GM23338 (cell line): ENCODE results near the gene OR10H1. TPM values are rescaled to one million over a fixed set of nuclear protein-coding genes. Genes with fewer than 3 reads are reported as not detected.

ENCODE experiments used
- ATAC-seq: fragments of 200-7000 bp; cut with Tn5 transposase; 3 replicates; pipeline ENCODE4 v1.9.1; 2020
- DNase-seq: peaks from one replicate; pipeline ENCODE4 v3.0.0-alpha.2; 2015; ENCODE audit warnings: low spot score
- H2AFZ ChIP-seq: fragments of 200-600 bp; sonication (generic); 2 replicates; pipeline ENCODE4 v1.8.0; 2016; ENCODE audit warnings: antibody characterized with exemption, mild to moderate bottlenecking, moderate library complexity
- H3F3A ChIP-seq: fragments of 200-600 bp; sonication (generic); replicated peaks from 2 replicates; pipeline ENCODE4 v1.8.0; 2017; ENCODE audit warnings: antibody characterized with exemption, mixed run types, low read depth
- H3K27ac ChIP-seq: fragments of 200-600 bp; sonication (generic); 2 replicates; pipeline ENCODE4 v1.6.1; 2016; ENCODE audit warnings: low read depth
- H3K27me3 ChIP-seq: fragments of 200-600 bp; sonication (generic); 2 replicates; pipeline ENCODE4 v1.8.0; 2016; ENCODE audit warnings: mild to moderate bottlenecking, mixed run types, moderate library complexity; ENCODE audit not compliant: insufficient read depth
- H3K36me3 ChIP-seq: fragments of 200-600 bp; sonication (generic); 2 replicates; pipeline ENCODE4 v1.8.0; 2016; ENCODE audit warnings: mild to moderate bottlenecking; ENCODE audit not compliant: insufficient read depth
- H3K4me1 ChIP-seq: fragments of 200-600 bp; sonication (generic); 2 replicates; pipeline ENCODE4 v1.8.0; 2016; ENCODE audit warnings: mild to moderate bottlenecking, moderate library complexity; ENCODE audit not compliant: insufficient read depth
- H3K4me2 ChIP-seq: fragments of 200-600 bp; sonication (generic); 2 replicates; pipeline ENCODE4 v1.7.1; 2017; ENCODE audit warnings: mixed run types
- H3K4me3 ChIP-seq: fragments of 200-600 bp; sonication (generic); 2 replicates; pipeline ENCODE4 v1.6.1; 2016; ENCODE audit warnings: mixed run types
- H3K79me2 ChIP-seq: fragments of 200-600 bp; sonication (generic); replicated peaks from 2 replicates; pipeline ENCODE4 v1.8.0; 2017; ENCODE audit warnings: mild to moderate bottlenecking; ENCODE audit not compliant: insufficient read depth
- H3K9me2 ChIP-seq: fragments of 200-600 bp; sonication (generic); 2 replicates; pipeline ENCODE4 v1.8.0; 2017; ENCODE audit not compliant: insufficient read depth
- H4K20me1 ChIP-seq: fragments of 200-600 bp; sonication (generic); replicated peaks from 2 replicates; pipeline ENCODE4 v1.8.0; 2017; ENCODE audit warnings: mild to moderate bottlenecking; ENCODE audit not compliant: insufficient read depth
- H3K27ac Mint-ChIP-seq: 2 replicates; pipeline ENCODE4 v1.8.0; 2020; ENCODE audit warnings: inconsistent platforms, mild to moderate bottlenecking, moderate library complexity, mixed read lengths
- H3K27me3 Mint-ChIP-seq: 3 replicates; pipeline ENCODE4 v1.8.0; 2022; ENCODE audit warnings: low read depth, mild to moderate bottlenecking, moderate library complexity, mixed read lengths, inconsistent platforms; ENCODE audit not compliant: insufficient read depth, poor library complexity
- H3K36me3 Mint-ChIP-seq: 3 replicates; pipeline ENCODE4 v1.8.0; 2021; ENCODE audit warnings: low read depth, mild to moderate bottlenecking, inconsistent platforms, moderate library complexity, mixed read lengths
- H3K4me1 Mint-ChIP-seq: 3 replicates; pipeline ENCODE4 v1.8.0; 2020; ENCODE audit warnings: mild to moderate bottlenecking, inconsistent platforms, mixed read lengths
- H3K4me3 Mint-ChIP-seq: 3 replicates; pipeline ENCODE4 v1.8.0; 2021; ENCODE audit warnings: moderate library complexity, mild to moderate bottlenecking, inconsistent platforms, mixed read lengths
- H3K9me3 Mint-ChIP-seq: 3 replicates; pipeline ENCODE4 v1.8.0; 2020; ENCODE audit warnings: moderate library complexity, mild to moderate bottlenecking, inconsistent platforms, mixed read lengths
- CTCF ChIP-seq, 2 experiments: fragments of 200-600 bp in 1 of 2; sonication (generic) in 1 of 2; conservative IDR thresholded peaks; 2 replicates each; pipeline versions ENCODE4 v1.5.1 to v1.6.1; 2016 to 2017; ENCODE audit warnings: antibody characterized with exemption in 2 of 2, low read depth in 2 of 2, mild to moderate bottlenecking in 2 of 2, moderate library complexity in 1 of 2
- ETS1 ChIP-seq: IDR thresholded peaks from 2 replicates; pipeline ENCODE4 v1.6.1; 2016; ENCODE audit warnings: antibody characterized with exemption
- JUNB ChIP-seq: IDR thresholded peaks from one replicate; pipeline ENCODE4 v1.6.1; 2016; ENCODE audit warnings: antibody characterized with exemption; ENCODE audit not compliant: unreplicated experiment
- NANOG ChIP-seq: IDR thresholded peaks from 2 replicates; pipeline ENCODE4 v1.6.1; 2016; ENCODE audit warnings: antibody characterized with exemption, borderline replicate concordance
- REST ChIP-seq: IDR thresholded peaks from one replicate; pipeline ENCODE4 v1.6.1; 2018; ENCODE audit warnings: antibody characterized with exemption; ENCODE audit not compliant: unreplicated experiment
- STAT1 ChIP-seq: IDR thresholded peaks from one replicate; pipeline ENCODE4 v1.6.1; 2016; ENCODE audit warnings: antibody characterized with exemption; ENCODE audit not compliant: unreplicated experiment
- ZNF331 ChIP-seq: fragments of 250-450 bp; sonication (Bioruptor Pico); IDR thresholded peaks from 2 replicates; pipeline ENCODE4 v1.5.0; 2020; ENCODE audit warnings: low read depth, mild to moderate bottlenecking, moderate library complexity
- ZNF462 ChIP-seq: fragments of 250-450 bp; sonication (Bioruptor Pico); IDR thresholded peaks from 2 replicates; pipeline ENCODE4 v1.5.0; 2020; ENCODE audit warnings: mild to moderate bottlenecking, moderate library complexity
- polyA plus RNA-seq: library from polyadenylated mRNA; unstranded; fragments of >200 nt; fragmentation: Nextera tagmentation; extraction: Ambion mirVana; gene quantifications from 2 replicates; pipeline ENCODE4 v1.2.1, GENCODE V29; 2016
- total RNA-seq: library from RNA; depleted of rRNA; stranded (reverse); fragments of >200 nt; shearing (Covaris generic); gene quantifications from 2 replicates; pipeline ENCODE4 v1.2.3, GENCODE V29; 2014

The OR10H1 gene
- total and polyA plus RNA-seq, 2 experiments from 2014 or later, result not detected

GRCh38 chr19:15780610-15781418, 34.6 kb downstream of the OR10H1 start (continued):
- TF ChIP-seq ETS1, result no peak
- TF ChIP-seq STAT1, result no peak
- no peak for TF ChIP-seq CTCF (conservative IDR thresholded peaks at IDR 0.05; ENCODE audit: low read depth in 2 of 2)

GRCh38 chr19:15779756-15780476, 35.5 kb downstream of the OR10H1 start:
- H3K27ac ChIP-seq, result no peak overlapping the region
- H3K9me2 ChIP-seq, result no peaks in the 10 kb centered on the region
- no peaks in the 10 kb centered on the region for H4K20me1 ChIP-seq
- Mint-ChIP-seq H3K27ac (no peak overlapping the region), H3K4me1 (no peaks in the 10 kb centered on the region), H3K9me3 (peaks cover 90% of the 10 kb centered on the region), H3K27me3 (peaks cover 11% of the 10 kb centered on the region), H3K4me3 (no peak overlapping the region), H3K36me3 (peaks cover 49% of the 10 kb centered on the region)
- TF ChIP-seq REST (no peak), ZNF331 (CRISPR knock-in tag) (no peak), STAT1 (no peak), NANOG (no peak), ETS1 (no peak), JUNB (no peak), ZNF462 (CRISPR knock-in tag) (no peak)
- H2AFZ ChIP-seq, result no peak overlapping the region
- no peaks in the 10 kb centered on the region for H3F3A ChIP-seq
- ATAC-seq (no peak), DNase-seq (no peak)
- no peak overlapping the region for H3K4me3 ChIP-seq
- H3K36me3 ChIP-seq, result no peaks in the 10 kb centered on the region
- no peaks in the 10 kb centered on the region for H3K4me1 ChIP-seq
- H3K4me2 ChIP-seq, result no peak overlapping the region
- H3K79me2 ChIP-seq, result no peaks in the 10 kb centered on the region
- no peaks in the 10 kb centered on the region for H3K27me3 ChIP-seq
